Activated CD4-positive, CD25-positive, alpha-beta regulatory T cell treated with anti-CD3 and anti-CD28 coated beads, Interleukin-2, amount 50 U/mL, for 72 hours (primary cell): ENCODE data around the gene PARD3B.

Experiments
- DNase-seq: peaks from one replicate; pipeline ENCODE4 v3.0.0; 2021

Gene PARD3B

DNA sequence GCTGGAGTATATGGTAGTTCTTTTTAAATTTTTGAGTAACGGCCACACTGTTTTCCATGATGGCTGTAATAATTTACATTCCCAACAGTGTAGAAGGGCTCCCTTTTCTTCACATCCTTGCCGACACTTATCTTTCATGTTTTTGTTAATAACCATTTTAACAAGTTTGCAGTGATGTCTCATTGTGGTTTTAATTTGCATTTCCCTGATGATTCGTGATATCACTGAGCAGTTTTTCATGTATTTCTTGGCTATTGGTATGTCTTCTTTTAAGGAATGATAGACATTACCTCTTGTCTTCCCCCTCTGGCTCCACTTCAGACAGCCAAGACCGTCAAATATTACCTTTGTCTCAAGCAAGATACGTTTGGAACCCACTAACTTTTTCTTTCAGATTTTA lies 765.9 kb downstream of the PARD3B start:
- DNase-seq = no peak

- no peak for DNase-seq
Measured at GRCh38 chr2:205321231-205321630, 776.0 kb downstream of the PARD3B start.

DNA sequence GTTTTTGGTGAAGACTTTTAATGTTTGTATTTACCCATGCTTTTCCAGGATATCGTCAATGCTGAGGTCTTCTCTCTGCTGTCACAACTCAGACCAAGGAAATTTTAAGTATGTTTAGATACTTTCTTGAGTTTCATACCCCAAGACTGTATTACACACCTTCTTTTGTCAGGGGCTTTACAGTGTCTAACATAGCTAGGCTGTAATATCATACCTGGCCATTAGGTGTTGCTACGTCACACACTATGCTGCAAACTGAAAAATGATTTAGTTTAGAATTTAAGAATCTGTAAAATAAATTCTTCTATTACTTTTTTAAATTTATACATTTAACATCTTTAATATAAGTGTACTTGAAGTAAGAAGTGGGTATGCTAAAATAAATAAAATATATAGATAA lies 778.7 kb downstream of the PARD3B start:
- DNase-seq = no peak

DNA sequence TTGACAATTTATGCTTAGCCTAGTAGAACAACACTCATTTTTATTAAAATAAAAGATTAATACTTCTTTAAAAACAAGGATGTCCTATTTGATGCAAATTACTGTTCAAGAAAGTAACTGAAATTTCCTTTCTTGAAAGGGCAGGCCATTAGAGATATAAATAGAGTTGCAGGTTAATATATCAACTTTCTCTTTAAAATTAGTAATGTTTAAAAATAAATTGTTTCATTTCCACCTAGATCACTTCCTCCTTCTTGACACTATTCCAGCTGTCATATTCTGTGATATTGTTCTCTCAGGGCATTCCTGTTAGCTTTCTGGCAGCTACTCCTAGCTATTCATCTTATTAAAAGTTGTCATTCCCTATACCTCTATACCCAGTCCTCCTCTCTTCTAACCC lies 779.1 kb downstream of the PARD3B start:
- no peak for DNase-seq

DNA sequence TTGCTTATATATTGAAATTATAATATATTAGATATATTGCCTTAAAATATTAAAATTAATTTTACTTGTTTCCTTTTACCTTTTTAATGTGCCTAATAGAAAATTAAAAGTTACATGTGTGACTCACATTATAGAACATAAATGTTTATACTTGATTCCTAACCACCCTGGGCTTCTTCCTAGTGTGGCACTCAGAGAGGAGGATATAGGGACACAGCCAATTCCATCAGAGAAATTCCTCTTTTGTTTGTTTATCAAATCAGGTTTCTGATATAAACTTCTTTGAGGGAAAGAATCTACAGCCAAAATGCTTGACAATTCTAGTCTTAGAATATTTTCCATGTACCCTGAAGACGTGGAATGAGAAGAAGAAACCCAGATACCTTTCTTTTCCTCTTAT lies 788.1 kb downstream of the PARD3B start:
- DNase-seq = no peak

DNA sequence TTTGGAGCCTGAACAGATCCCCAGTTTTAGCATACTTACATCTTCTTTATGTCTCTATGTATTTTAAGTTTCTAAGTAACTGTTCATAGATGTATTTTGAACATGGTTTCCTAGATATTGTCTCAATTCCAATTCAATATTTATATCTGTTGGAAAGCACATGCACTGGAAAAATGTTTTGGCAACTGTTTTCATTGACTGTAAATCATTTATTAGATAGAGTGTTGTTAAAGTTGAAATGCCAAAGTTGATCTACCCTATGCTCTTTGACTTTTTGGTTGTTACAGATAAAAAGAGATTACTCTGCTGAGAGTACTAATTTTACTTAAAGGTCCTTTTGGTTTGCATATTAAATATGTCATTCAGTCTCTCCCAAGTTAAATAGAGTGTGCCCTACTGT lies 792.0 kb downstream of the PARD3B start:
- no peak for DNase-seq

- DNase-seq = no peak
Measured at GRCh38 chr2:205338156-205338555, 792.9 kb downstream of the PARD3B start.

DNA sequence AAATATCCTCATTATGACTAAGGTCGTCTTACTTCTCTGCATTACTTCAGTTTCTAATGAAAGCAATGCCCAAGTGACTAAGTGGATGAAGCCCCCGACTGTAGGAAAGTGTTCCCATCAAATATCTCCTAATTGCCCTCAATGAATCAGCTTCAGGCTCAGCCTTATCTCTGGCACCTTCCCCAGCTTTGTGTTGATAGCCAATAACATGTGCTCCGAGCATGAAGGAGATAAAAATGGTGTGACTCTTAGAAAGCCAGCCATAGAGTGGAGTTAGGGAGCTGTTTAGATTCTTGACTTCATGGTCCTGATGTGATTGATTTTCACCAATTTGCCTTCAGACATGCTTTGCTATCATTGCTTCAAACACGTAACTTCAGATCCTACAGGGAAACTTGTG lies 797.8 kb downstream of the PARD3B start:
- no peak for DNase-seq

DNA sequence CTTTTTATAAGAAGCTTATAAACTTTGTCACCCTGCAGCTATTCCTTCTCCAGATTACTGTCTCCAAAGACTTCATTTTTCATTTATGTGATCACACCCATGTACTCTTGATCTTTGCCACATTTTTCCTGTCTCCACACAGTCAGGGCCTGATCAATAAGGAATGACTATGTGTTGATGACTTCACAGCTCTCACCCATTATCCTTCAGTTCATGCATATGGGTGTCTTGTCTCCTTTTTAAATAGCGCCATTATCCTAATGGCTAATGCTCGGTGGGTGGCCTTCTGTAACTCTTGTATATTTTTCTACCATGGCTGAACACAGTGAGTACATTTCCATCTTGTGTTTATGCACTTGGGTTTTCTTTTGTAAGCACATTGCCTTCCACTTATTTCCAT lies 801.4 kb downstream of the PARD3B start:
- no peak for DNase-seq

GRCh38 chr2:205347899-205348298 lies 802.6 kb downstream of the PARD3B start:
- no peak for DNase-seq

DNA sequence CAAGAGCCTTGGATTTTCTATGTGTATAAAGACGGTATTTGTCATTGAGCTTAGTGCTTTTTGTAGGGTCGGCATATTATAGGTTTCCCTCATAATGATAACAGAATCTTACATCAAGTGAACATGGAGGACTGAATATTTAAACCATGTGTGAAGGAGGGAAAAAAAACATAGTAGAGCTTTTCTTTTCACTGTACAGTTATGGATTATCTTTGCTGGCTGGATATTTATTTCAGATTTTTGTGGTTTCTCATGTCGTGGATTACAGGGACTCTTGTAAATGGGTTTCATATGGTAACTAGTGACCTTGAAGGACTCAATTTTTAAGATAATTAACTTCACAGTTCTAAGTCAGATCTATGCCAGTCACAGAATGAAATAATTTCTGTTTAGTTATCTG lies 806.8 kb downstream of the PARD3B start:
- no peak for DNase-seq

- DNase-seq = no peak
Measured at GRCh38 chr2:205352593-205352992, 807.3 kb downstream of the PARD3B start.

GRCh38 chr2:205357732-205358131 lies 812.5 kb downstream of the PARD3B start:
- DNase-seq = no peak

GRCh38 chr2:205358351-205358815 lies 813.1 kb downstream of the PARD3B start:
- DNase-seq = no peak

GRCh38 chr2:205361272-205361671 lies 816.0 kb downstream of the PARD3B start:
- DNase-seq = no peak

GRCh38 chr2:205361970-205362369 lies 816.7 kb downstream of the PARD3B start:
- no peak for DNase-seq

DNA sequence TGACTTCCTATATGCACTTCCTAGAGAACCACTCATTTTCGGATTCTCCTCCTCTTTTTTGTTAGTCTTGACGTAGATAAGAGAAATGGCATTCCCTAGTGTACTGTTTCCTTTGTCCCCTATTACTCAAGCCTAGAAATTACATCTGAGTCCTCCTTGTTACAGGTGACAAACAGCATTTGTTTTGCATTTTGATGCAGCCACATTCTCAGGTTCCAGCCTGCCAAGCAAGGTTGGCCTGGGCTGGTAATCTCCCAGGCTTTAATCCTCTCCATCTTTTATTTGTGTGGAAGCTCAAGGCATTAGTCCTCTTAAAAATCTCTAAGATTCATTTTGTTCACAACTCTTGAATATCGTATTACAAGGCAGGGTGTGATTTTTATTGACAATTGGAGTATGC lies 819.0 kb downstream of the PARD3B start:
- DNase-seq = no peak

- DNase-seq = no peak
Measured at GRCh38 chr2:205366336-205367060, 821.2 kb downstream of the PARD3B start.

- no peak for DNase-seq
Measured at GRCh38 chr2:205367331-205367935, 822.2 kb downstream of the PARD3B start.

DNA sequence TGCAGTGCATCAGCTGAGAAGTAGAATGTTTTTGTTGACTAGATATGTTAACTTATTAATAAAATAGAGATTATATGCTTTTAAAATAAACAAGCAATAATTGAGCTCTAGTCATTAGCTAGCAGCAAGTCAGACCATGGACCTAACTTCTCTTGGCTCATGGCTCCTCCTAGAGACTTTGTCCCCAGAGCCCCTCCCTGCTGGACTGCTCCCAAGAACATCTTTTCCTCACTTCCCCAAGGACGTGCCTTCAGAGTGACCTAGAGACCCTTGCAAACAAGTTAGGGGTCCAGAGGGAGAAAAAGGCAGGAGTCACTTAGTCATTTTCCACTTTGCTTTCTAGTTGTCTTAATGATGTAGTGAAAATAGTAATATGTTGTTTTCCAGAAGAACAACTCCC lies 824.5 kb downstream of the PARD3B start:
- no peak for DNase-seq

DNA sequence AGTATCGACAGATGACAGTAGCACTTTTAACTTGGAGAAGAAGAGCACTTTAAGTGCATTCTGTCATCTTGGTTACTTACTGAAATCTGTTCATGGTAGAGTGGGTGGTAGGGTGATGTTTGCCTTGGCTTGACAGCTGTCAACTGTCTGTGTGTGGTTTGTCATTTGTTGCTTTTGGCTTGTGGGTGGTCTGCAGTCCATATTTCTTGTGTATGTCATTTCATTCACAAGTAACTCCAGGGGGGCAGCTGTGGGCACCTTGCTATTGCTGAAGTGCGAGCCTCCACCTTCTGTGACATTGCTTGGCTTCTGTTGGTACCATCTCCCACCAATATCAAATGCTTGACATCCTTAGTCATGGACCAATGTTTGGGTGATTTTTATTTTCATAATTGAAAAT lies 825.5 kb downstream of the PARD3B start:
- DNase-seq = no peak

DNA sequence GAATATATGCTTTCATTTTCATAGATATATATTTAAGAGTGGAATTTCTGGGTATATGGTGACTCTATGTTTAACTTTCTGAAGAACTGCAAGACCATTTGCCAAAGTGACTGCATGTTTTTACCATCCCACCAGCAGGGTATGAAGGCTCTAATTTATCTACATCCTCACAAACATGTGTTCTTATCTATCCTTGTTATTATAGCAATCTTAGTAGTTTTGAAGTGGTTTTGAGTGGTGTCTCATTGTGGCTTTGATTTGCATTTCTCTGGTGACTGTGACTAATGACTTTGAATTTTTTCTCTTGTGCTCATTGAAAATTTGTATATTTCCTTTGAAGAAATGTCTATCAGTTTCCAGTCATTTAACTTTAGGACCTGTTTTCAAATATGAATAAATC lies 826.9 kb downstream of the PARD3B start:
- DNase-seq = no peak

- no peak for DNase-seq
Measured at GRCh38 chr2:205375461-205376448, 830.5 kb downstream of the PARD3B start.

DNA sequence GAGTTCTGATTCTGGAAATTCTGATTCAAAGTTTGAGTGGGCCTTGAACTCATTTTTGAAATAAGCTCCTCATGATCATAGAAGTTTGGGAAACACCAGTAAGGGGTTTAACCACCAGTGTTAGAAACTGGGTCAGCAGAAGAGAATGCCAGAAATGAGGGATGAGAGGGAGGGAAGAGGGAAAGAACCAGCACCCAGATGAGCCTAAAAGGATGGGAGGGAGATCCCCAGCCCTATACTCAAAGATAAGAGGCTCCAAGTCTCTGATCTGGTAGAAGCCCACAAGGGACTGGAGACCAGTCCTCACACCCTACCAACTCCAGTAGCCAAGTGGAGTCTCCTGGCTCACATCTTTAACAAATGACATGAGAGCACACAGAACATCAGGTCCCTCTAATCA lies 832.0 kb downstream of the PARD3B start:
- DNase-seq = no peak
